ENCODE results near the gene IFITM10.

DNA sequence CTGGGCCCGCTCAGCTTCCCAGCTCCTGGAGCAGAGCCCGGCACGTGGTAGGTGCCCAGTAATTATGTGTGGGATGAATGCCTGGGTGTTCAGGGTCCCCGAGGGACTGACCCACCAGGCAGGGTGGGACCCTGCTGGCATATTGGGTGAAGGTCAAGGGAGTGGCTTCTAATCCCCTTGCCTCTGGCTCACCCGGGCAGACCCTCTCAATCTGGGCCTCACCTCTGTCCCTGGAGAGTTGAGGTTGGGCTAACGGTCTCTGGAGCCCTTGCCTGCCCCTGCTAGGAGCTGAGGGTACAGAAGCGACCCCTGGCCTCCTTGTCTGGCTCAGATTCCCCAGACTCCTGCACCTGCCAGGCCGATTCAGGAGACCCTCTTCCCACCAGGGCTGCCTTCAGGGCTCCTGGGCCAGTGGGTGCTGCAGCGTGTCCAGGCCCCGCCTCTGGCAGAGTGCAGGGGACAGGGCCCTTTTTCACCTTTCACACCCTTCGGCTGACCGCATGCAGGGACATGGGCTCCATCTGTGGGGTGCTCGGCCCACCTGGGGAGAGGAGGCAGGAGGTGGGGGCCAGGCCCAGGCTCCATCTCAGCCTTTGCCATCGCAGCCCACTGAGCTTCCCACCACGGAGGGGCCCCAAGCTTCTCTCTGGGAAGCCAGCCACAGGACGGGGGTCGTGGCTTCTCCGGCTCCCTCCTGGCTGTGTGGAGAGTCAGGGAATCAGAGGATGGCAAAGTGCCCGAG, 17.2 kb upstream of the IFITM10 start:
- TF ChIP-seq POLR2AphosphoS5 (IDR thresholded peaks at IDR 0.05; ENCODE audit: low read depth, low read length) (no peak), SPI1 (IDR thresholded peaks at IDR 0.05; ENCODE audit: low read depth, low read length) (no peak), POLR2A (IDR thresholded peaks at IDR 0.05; ENCODE audit: low read depth, low read length) (no peak), TAF1 (IDR thresholded peaks at IDR 0.05; ENCODE audit: low read depth, low read length) (no peak), PAX5 (IDR thresholded peaks at IDR 0.05; ENCODE audit: insufficient read depth, low read length, severe bottlenecking) (no peak), POU2F2 (IDR thresholded peaks at IDR 0.05; ENCODE audit: low read depth, low read length) (no peak)

All from GM12891 (cell line).